HG02870 (cell line): Measurements from ENCODE around the gene DUSP9.
"Not testable (repeated sequence)": the region's sequence is repeated elsewhere in the genome, so short reads cannot be mapped to it uniquely, and the experiment has no call there.

Source experiments
- ATAC-seq: cut with Tn5 transposase; IDR thresholded peaks from one replicate; pipeline ENCODE4 v1.9.1; 2021; ENCODE audit warnings: mild to moderate bottlenecking, moderate library complexity; ENCODE audit not compliant: unreplicated experiment

DUSP9 gene

DNA sequence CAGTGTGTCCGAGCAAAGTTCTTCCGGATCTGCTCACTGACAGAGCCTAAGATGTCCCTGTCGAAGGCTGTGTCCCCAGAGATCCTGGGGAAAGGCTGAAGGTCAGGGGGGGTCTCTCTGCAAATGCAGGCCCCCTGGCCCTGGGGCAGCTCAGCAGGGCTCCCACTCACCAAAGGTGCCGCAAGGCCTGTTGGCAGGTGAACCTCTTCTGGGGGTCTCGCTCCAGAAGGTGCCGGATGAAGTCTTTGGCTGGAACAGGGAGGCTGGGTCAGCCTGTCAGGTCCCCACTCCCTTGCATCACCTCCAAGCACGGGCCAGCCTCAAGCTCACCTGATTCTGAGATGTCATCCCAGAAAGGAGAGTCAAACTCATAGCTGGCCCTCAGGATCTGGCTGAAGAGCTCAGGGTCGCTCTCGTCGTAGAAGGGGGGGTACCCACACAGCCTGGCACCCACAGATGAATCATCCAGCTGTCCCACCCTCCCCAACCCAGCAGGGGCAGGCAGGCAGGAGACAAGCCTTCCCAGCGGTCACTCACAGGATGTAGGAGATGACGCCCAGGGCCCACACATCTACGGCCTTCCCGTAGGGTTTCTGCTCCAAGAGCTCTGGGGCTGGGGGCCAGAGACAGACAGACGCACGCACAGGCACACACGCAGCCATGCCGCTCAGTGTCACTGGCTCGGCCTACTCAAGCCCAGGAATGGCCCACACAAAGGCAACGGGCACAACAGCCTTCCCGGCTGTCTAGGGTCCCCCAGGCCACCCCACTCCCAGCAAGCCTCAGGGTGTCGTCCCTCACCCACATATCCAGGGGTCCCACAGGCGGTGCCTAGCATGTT is 24.0 kb downstream of the DUSP9 start:
- ATAC-seq: no peak

DNA sequence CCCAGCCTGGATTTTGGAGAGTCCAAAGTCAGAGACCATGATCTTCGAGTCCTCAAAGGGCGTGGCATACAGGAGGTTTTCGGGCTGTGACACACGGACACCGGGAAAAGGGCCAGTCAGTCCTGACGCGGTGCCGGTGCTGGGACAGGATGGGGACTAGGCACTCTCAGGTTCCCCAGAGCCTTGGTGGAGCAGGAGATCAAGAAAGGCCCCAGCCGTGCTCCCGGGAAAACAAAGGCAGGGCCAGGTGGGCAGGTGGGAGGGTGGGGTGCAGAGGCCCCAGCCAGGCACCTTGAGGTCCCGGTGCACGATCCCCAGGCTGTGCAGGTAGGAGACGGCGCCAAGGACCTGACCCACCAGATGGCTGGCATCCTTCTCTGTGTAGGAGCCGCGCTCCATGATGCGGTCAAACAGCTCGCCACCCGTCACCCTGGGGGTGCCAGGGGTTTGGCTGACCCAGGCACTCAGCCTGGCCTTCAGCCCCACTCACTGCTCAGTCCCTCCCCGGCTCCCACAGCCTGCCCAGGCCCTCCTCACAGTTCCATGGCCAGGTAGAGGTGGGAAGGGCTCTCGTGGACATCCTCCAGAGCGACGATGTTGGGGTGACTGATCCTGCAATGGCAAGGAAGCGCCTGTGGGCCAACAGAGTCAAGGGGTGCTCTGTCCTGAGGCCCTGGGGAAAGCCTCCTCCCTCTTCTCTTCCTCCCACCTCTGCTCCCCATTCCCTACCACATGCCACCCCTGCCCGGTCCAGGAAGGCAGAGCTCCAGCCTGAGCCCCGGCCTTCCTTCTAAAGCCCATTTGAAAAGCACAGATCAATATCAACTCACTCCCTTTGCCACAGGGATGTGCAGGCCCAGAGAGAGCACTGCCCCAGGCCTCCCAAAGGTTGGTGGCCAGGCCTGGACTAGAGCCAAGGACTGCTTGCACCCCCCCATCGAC is 24.9 kb downstream of the DUSP9 start:
- ATAC-seq: no peak

DNA sequence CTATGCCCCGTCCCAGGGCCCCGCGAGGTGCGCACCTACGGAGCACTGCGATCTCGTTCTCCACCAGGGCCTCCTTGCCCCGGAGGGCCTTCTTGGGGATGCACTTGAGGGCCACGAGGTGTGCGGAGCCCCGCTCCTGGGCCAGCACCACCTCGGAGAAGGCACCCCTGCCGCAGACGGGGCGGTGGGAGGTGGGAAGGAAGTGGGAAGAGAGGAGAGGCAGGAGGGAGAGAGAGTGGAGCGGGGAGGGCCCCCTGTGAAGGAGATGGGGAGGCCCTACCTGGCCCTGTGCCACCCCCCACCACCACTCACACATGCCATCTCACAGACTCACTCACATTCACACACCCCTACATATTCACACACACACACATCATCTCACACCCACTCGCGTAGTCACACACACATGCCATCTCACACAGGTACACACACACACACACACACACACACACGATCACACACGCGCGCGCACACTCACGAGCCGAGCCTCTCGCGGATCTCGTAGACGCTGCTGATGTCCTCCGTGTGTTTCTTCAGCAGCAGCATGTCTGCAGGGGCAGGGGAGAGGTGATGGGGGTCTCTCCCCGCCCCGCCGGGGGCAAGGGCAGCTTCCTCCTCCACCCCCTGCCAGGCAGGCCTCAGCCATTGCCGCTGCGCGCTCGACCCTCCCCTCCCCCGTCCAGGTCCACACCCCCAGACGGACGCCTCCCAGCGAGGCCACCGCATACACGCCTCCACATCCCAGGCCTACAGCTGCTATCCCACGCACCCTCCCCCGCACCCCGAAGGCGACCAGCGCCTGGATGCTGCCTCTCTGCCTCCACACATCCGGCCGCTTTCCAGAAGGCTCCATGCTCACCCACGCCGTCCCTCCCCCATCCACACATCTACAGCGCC is 25.8 kb downstream of the DUSP9 start:
- ATAC-seq: no peak

DNA sequence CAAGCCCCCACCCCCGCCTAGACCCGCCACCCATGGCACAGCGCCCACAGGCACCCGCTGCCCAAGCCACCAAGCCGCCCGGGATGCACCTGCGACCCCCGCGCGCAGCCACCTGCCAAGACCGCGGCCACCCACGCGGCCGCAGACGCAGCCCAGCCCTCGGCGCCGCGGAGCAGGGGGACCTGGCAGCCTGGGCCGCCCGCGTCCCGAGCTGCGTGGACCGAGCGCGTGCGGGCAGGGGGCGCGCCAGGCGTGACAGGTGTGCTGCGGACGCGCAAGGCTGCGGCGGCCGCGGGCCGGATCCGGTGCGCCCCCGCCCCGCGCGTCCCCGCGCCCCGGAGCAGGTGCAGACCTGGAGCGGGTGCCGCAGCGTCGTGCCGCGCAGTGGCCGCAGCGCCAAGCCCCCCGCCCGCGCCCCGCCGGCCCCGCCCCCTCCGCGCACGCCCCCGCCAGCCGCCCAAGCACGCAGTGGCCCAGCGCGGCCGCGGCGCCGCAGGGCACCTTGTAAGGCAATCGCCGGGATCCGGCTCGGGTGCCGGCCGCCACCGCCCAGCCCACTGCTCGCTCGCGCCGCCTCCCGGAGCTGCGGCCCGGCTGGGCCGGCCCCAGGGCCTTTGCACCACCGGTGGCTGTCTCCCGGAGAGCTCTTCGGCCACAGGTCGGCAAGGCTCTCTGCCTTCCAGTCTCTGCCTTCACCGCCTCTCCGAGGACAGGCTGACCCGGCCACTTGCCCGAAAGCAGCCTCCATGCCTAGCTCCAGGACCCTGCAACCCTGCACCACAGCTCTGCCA is 26.6 kb downstream of the DUSP9 start, which contains the start of gene PNCK:
Gene PNCK, minus strand, starts transcription at position 386 of the 791 bp plus-strand sequence. CDS start 737 bp downstream, outside the sequence.
- no peak for ATAC-seq

DNA sequence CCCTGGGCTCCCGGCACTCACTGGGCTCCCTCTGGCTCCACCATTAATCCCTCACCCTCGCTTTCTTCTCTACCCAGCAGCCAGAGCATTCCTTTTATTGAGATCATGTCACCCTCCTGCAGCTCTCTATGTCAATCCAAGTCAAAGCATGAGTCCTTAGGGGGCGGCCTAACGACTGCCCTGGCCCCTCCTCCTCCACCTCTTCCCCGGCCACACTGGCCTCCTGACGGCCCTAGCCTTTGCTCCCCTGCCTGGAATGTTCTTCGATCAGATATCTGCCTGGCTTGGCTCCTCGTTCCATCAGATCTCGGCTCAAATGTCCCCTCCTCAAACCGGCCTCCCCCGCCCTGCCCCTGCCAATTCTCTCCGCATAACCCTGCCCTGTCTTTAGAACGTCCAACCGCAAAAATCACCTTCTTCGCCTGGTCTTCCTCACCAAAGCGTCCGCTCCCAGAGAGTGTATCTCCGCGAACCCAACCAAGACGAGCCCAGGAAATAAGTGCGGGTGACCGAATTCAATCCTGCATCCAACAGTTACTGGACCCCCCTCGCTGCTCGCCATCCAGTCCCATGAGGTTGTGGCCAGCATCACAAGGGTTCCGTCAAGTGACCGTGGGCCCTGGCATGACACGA is 27.3 kb downstream of the DUSP9 start:
- ATAC-seq: no peak

DNA sequence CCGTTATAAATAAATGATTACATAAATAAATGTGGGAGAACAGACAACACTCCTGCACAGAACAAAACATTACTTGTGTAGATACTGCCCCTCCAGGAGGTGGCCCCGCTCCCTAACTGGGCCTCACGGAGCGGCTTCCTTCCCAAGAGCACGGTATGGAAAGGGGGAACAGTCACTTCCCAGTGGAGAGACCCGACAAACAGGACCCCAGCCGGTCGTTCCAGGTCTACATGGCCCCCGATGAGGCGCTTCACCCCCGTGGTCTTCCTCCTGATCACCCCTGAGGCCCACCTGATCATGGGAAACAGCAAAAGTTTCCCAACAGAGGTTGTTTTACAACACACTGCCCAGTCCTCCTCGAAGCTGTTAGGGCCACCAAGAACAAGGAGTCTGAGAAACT is 34.2 kb downstream of the DUSP9 start:
- no peak for ATAC-seq

DNA sequence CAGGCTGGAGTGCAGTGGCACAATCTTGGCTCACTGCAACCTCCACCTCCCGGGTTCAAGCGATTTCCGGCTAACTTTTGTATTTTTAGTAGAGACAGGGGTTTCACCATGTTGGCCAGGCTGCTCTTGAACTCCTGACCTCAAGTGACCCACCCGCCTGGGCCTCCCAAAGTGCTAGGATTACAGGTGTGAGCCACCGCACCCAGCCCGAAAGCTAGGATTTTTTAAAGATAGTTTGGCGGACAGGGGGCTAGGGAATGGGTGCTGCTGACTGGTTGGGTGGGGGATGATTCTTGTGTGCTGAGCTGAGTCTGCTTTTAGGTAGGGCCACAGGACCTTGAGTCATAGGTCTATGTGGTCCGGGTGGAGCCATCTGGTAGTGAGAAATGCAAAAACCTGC is 36.5 kb downstream of the DUSP9 start:
- ATAC-seq: not testable (repeated sequence)

DNA sequence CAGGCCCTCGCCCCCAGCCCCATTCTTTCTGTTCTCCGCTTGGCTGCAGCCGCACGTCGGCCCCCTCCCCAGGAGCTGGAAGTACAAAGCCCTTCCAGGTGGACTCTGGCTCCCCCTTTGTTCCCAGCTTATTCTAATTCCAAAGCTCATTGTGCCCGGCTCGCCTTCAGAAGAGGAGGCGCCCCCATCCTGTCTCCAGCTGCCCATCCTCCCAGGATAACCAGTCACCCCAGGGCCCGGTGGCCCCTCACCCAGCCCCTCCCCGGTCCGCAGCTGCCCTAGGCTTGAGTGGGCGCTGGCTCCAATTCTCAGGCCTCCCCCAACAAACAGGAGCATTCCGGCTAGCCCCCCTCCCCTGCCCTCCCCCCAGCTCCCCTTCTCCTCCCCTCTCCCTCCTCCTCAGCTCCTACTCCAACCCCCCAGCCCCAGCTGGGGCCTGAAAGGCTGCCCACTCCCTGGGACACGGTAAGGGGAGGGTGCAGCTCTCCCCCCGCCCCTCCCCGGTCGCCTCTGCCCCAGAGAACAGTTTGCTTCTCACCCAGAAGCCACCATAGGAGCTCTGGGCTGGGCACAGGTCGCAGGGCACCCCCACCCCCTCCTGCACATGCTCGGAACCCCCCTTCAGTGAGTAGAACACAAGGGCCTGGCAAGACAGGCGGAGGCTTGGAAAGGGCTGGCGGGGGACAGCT is 37.6 kb downstream of the DUSP9 start:
- no peak for ATAC-seq

DNA sequence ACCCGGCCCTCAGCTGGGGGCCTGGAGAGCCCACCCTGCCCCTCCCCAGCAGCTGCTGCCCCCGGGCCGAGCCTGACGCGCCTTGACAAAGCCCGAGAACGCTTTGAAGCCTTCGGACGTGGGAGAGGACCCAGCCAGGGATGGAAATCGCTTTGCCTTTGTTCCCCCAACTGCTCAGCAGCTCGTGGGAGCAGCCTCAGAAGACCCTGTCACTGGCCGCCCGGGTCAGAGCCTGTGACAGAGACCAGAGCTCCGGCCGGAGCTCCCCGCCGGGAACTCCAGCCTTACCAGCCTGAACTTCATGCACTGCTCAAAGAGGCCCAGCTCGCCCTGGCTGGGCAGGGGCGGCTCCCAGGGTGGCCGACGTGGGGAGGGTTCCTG is 38.1 kb downstream of the DUSP9 start:
- no peak for ATAC-seq

DNA sequence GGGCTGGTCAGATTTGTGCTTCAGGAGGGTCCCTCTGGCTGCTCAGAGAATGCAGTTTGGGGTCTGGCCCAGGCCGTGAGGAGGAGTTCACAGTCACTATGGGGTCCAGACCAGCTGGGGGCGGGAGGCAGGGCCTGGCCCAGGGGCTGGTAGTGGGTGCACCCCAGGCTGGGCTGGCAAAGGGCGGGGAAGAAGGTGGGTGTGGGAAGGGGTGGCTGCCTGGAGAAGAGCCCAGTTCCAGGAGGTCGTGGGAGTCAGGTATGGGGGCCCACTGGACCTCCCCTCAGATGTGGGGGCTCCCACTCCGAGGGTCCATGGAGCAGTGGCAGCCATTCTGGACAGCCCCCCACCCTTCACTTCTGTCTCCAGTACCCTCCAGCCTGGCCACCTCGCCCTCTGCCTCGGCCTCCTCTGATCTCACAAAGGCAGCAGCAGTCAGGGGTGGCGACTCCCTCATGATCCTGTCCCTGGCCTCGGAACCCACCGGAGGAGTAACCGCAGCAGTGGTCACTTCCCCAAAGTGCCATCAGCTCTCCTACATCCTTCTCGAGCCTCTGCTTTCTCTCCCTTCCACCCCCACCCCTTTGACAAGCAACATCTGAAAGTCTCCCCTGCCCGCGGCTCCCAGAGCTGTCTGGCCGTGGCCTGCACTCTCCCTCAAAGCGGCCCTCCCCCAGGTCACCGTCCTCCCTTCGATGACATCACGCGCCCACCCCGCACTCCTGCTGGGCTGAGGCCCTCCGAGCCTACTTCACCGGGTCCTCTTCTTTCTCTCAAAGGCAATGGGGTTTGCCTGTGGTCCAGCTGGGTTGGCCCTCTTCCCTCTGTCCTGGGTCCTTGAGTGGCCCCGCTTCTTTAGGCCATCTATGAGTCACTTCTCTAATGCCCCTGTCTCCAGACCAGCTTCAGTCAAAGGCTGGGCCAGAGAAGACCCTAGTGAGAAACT is 39.0 kb downstream of the DUSP9 start:
- no peak for ATAC-seq

DNA sequence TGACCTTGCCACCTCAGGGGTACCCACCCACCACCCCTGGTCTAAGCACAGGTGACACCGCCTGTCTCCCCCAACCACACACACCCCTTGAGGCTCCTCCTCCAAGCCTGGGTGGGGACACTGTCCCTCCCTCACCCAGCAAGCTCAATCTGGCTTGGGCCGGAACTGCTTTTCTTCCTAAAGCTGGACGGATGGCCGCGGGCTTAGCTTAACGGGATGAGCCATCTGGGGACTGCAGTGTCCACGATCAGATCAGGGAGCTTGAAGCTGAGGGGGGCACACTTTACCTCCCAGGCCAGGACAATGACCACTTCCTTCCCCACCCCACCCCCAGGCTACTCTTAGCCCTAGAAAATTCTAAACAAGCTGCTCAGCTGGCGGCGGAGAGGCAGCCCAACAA is 39.7 kb downstream of the DUSP9 start:
- no peak for ATAC-seq

DNA sequence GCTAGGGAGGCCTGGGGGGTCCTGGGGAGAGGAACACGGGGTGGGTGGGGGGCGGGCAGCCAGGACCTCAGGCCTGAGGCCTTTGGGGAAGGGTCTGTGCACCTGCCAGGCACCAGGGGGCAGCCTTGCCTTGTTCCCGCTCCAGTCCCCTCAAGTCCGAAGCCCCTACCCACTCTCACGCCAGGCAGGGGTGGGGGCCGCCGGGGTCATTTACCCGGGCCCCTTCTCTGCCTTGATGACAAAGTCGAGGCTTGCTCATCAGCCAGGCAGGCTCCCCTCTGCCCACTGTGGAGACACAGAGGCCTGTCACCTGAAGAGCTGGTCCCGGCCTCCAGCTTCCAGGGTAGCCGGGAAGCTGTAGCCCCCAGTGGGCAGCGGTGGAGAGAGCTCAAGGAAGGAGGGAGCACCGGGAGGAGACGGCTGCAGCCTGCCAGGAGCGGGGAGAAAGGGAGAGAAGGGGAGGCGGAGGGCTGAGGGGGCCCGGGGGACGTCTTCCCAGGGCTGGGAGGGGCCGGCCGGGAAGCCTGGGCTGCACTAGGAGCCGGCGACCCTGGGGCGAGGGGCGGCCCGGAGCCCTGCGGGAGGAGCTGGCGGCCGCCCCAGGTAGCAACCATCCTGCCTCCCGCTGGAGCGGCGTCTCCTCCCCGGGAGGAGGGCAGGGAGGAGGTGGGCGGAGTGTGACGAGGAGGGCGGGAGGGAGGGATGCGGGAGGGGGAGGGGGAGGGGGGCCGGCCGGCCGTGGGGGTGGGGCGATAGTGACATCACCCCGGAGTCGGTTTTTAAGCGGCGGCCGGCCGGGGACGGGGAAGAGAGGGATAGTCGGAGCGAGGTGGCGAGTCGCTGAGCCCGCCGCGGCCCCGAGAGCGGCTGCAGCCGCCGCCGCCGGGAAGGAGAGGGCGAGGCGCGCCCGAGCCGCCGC is 40.4 kb downstream of the DUSP9 start, which contains the start of gene SLC6A8:
Gene SLC6A8, plus strand, starts transcription at position 806 of the 919 bp plus-strand sequence. CDS start 649 bp downstream, outside the sequence.
- no peak for ATAC-seq

DNA sequence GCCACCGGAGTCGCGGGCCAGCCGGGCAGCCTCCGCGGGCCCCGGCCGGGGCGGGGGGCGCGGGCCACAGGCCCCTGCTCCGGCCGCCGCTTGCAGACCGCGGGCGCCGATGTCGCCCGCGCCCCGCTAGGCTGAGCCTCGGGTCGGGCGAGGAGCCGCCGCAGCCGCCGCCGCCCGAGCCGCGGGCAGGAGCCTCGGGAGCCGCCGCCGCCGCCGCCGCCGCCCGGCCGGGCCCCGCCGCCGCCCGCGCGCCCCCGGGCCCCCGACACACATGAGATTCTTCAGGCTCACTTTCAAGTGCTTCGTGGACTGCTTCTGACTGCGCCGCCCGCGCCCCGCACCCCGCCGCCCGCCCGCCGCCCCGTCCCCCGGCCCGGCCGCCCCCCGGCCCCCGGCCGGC is 41.1 kb downstream of the DUSP9 start:
- ATAC-seq: no peak

DNA sequence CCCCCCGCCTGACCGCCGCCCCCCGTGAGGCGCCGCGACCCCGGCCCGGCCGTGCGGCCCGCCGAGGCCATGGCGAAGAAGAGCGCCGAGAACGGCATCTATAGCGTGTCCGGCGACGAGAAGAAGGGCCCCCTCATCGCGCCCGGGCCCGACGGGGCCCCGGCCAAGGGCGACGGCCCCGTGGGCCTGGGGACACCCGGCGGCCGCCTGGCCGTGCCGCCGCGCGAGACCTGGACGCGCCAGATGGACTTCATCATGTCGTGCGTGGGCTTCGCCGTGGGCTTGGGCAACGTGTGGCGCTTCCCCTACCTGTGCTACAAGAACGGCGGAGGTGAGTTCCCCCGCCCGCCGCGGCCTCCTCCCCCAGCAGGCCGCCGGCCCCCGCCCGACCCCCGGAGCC is 41.5 kb downstream of the DUSP9 start:
- no peak for ATAC-seq

DNA sequence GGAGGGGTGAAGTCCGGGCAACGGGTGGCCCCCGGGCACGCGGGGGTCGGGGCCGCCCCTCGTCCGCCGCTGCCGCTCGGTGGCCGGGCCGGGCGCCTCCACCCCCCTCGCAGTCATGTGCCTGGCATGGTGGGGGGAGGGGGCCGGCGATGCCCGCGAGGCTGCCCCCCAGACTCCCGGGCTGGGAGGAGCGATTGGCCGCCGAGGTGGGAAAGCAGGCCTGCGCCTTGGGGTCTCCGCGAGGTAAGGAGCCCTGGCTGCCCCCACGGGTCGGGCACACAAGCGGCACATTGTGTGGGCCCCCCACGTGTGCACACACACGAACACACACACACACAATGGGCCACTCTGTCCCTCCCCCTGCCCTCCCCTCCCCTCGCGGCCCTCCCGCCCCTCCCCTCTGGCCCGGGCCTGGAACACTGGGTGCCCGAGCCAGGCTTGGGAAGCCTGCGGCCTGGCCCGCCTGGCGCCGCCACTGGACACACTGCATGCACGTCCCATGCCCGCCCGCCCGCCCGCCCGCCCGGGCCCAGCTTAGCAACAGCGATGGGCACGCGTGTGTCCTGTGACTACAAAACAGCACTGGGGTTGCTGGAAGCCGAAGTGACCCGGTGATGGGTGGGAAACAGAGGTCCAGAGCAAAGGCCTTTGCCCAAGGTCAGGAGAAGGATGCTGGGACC is 42.0 kb downstream of the DUSP9 start:
- ATAC-seq: no peak
